H1 (cell line): Measurements from ENCODE around the gene ING5.

Source experiments
- CTBP2 ChIP-seq: IDR thresholded peaks from 2 replicates; pipeline ENCODE4 v1.7.0; 2011; ENCODE audit warnings: borderline replicate concordance, mild to moderate bottlenecking, moderate library complexity, mixed read lengths, low read length; ENCODE audit not compliant: insufficient read depth, insufficient read length
- CTCF ChIP-seq, 3 experiments: IDR thresholded peaks; 1 replicate in 2 of 3; 2 replicates in 1 of 3; pipeline versions ENCODE4 v1.5.1 to v1.6.1; 2011; ENCODE audit warnings: low read length in 3 of 3, mild to moderate bottlenecking in 3 of 3, inconsistent platforms in 2 of 3, low read depth in 1 of 3, moderate library complexity in 1 of 3; ENCODE audit not compliant: insufficient read depth in 1 of 3; ENCODE audit errors: control extremely low read depth in 1 of 3
- EZH2 ChIP-seq: fragments of 200-600 bp; sonication (generic); IDR thresholded peaks from 2 replicates; pipeline ENCODE4 v1.7.1; 2012; ENCODE audit warnings: low read depth, mild to moderate bottlenecking, moderate library complexity, low read length, inconsistent platforms; ENCODE audit not compliant: severe bottlenecking
- JUN ChIP-seq: IDR thresholded peaks from 2 replicates; pipeline ENCODE4 v1.6.1; 2011; ENCODE audit warnings: low read depth, mild to moderate bottlenecking, improper control_type of control experiment, low read length
- JUND ChIP-seq: IDR thresholded peaks from 2 replicates; pipeline ENCODE4 v1.6.1; 2011; ENCODE audit warnings: mild to moderate bottlenecking, improper control_type of control experiment, low read length
- MAFK ChIP-seq: IDR thresholded peaks from 2 replicates; pipeline ENCODE4 v1.6.1; 2012; ENCODE audit warnings: low read depth, mild to moderate bottlenecking, improper control_type of control experiment, low read length
- POLR2AphosphoS5 ChIP-seq: IDR thresholded peaks from 2 replicates; pipeline ENCODE4 v1.6.1; 2011; ENCODE audit warnings: low read depth, low read length
- RAD21 ChIP-seq, 2 experiments: IDR thresholded peaks in 1 of 2; conservative IDR thresholded peaks in 1 of 2; 2 replicates each; pipeline ENCODE4 v1.6.1; 2011; ENCODE audit warnings: low read depth in 2 of 2, low read length in 2 of 2, improper control_type of control experiment in 1 of 2, inconsistent platforms in 1 of 2, mild to moderate bottlenecking in 1 of 2, moderate library complexity in 1 of 2
- SIX5 ChIP-seq: IDR thresholded peaks from 2 replicates; pipeline ENCODE4 v1.6.1; 2011; ENCODE audit warnings: mild to moderate bottlenecking, low read depth, low read length
- SP1 ChIP-seq: IDR thresholded peaks from 2 replicates; pipeline ENCODE4 v1.6.1; 2011; ENCODE audit warnings: low read depth, low read length
- SP2 ChIP-seq: IDR thresholded peaks from 2 replicates; pipeline ENCODE4 v1.6.1; 2012; ENCODE audit warnings: mild to moderate bottlenecking, low read length, inconsistent platforms

DNA sequence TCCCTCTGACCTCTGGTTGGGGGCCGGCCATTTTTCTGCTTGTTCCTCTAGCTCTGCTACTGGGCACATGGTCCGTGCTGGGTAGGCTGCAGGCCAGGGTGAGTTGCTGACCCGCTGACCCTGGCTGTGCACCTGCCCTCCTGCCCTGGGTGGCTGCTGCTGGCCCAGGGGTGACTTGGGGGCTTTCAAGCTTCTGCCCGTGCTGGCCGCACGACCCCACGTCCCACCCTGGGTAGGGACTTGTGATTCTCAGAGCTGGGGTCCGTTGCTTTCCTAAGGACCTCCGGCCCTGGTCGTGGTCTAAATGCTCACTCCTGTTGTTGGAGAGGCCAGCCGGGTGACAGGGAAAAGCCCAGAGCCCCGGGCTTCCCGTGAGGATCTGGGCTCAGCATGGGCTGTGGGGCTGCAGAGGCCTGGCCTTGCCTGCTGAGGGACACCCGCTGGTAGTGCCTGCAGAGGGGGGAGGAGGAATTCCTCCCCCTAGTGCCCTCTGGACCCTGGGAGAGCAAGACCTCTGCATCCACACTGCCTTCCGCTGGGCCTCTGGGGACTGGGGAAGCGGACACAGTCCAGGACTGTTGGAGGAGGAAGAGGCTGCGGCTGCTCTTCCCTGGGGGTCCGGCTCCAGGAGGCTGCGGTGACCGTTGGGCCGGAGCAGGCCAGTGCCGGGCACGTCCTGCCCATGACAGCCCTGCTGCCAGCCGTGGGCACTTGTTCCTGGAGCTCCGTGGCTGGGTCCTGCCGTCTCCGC is 68.5 kb downstream of the ING5 start:
- no peak for TF ChIP-seq POLR2AphosphoS5
- TF ChIP-seq SP1, result no peak
- no peak for TF ChIP-seq RAD21 (IDR thresholded peaks at IDR 0.05 in 1 of 2, conservative IDR thresholded peaks at IDR 0.05 in 1 of 2; ENCODE audit: low read depth in 2 of 2, low read length in 2 of 2)
- no peak for TF ChIP-seq JUND
- TF ChIP-seq CTBP2, result no peak
- no peak for TF ChIP-seq CTCF (IDR thresholded peaks at IDR 0.05; ENCODE audit: control extremely low read depth in 1 of 3, insufficient read depth in 1 of 3, low read depth in 1 of 3, low read length in 3 of 3)
- TF ChIP-seq JUN, result no peak
- TF ChIP-seq SP2, result no peak
- no peak for TF ChIP-seq MAFK
- no peak for TF ChIP-seq EZH2
- TF ChIP-seq SIX5, result no peak
